D341Med (cell line): ENCODE measurements around the gene SCN10A.

Source experiments
- DNase-seq: peaks from one replicate; pipeline ENCODE4 v3.0.0; 2012; ENCODE audit warnings: low spot score

Gene SCN10A

DNA sequence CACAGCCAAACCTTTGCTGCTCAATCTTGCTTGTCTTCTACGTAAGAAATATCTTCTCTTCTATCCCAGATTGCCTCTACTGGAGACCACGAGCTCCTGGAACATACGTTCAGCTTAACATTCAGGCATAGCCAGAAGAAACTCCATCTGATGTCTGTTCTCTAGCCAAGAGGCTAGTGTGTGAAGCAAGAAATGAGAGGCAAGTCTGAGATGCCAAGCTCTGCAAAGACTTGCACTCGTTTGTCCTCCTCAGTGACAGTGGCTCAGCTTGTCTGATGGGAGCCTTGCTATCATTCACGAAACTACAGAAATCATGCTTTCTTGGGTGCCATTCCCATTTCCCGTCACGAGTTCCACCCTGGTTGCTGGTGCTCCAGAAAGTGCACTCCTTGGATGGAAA lies at the start of gene SCN10A:
TSS of gene SCN10A (minus strand) at position 192 of the 400 bp plus-strand sequence. CDS start 22,207 bp downstream, outside the sequence.
- DNase-seq: no peak

GRCh38 chr3:38853011-38853410 lies 37.0 kb upstream of the SCN10A start:
- no peak for DNase-seq

DNA sequence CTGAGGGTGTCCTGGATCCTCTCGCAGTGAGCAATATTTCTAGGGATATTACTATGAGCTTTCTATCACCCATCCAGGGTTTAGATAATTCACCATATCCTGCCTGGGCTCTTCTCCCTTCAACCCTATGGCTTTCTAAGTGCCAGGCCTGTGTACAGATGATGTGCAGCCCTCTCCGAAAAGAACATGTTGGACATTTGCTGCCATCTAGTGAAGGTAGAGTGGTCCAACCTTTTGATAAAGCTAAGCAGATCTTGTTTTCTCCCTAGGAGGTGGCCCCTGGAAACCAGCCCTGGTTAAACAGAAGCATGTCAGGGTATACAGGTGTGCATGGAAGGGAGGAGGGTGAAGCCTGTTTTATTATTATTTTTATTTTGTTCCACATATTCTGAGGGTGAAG lies 27.9 kb upstream of the SCN10A start:
- no peak for DNase-seq

DNA sequence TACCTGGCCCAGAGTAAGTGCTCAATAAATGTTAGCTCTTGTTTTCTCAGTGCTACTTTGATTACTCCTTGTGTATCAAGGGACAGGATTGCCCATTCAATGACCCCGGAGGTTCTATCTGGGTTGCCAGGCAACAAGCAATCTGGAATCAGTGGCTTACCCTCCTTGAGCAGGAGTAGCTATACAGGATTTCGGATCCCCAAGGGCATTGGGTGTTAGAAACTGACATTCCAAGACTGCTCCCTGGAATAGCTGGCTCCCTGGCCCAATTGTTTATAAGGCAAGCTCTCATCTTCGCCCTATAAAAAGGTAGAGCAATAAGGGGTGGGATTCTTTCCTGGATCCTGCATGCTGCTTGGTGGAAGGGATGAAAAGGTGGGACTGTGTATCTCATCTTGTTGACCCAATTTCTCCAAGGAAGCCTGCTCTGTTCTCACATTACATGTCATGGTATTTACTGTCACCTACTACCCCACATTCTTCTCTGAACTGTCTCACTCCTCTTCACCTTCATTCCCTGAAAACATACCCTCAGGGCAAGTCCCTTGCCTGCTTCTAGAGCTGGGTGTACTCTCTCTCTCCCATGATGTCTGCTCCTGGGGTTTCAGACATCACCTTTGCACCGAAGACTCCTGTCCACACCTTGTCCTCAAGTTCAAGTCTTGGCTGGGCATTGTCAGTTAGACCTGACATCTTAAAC lies 26.4 kb upstream of the SCN10A start:
- DNase-seq: no peak

- DNase-seq: no peak
These were observed 25.0 kb upstream of the SCN10A start for GRCh38 chr3:38840987-38841386.

- DNase-seq: no peak
These were observed 21.3 kb upstream of the SCN10A start for GRCh38 chr3:38837358-38837757.

GRCh38 chr3:38836561-38836960 lies 20.5 kb upstream of the SCN10A start:
- no peak for DNase-seq

- no peak for DNase-seq
These were observed 19.9 kb upstream of the SCN10A start for GRCh38 chr3:38835939-38836338.

DNA sequence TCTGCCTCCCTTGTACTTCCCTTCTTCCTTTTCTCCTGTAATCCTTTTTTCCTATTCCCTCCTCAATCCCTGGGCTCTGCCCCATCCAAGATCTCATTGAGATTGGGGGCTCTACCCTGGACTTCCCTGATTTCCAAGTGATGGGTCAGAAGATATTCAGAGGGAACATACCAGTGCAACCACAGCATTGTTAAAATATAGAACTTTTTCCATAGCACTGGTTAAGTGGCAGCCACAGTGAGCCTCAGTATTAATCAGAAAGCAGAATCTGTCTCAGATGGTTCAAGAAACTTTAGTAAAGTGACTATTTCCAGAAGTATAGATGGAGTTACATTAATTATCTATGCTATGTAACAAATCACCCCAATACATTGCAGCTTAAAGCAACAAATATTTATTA lies 18.7 kb upstream of the SCN10A start:
- DNase-seq: no peak

- DNase-seq: no peak
These were observed 18.1 kb upstream of the SCN10A start for GRCh38 chr3:38834110-38834509.

- no peak for DNase-seq
These were observed 13.4 kb upstream of the SCN10A start for GRCh38 chr3:38829404-38829803.

DNA sequence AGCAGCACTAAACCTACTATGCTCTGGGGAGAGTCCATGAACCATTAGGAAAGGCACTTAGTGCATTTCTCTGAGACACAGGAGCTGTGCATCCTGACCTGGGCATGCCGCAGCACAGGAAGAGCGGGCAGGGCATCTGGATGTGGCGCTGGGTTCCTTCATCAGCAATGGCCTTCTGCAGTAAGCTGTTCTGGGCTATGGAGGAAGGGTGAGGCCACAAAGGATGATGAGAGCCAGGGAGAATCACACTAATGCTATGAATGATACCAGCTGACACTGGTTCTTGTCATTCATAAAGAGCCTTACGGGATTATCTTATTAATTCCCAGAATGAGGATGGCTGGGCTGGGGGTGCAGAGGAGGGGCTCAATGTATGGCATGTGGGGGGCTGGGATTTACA lies 12.7 kb upstream of the SCN10A start:
- DNase-seq: no peak

DNA sequence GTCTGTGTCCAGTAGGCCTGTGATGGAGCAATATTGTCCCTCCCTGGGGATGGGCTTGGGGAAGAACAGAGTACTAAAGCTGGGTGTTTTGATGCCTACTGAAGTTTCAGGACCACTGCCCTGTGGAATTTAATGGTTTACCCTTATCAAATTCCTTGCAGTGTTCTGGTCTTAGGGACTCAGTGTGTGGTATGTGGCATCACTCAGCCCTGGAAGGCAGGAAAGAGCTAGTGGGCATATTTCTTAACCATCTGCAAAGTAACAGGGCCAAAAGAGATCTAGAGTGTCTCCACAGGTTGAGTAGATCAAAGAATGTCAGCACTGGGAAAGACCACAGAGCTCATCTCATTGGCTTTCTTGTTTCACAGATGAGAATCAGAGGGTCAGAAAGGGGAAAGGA lies 11.8 kb upstream of the SCN10A start:
- no peak for DNase-seq

DNA sequence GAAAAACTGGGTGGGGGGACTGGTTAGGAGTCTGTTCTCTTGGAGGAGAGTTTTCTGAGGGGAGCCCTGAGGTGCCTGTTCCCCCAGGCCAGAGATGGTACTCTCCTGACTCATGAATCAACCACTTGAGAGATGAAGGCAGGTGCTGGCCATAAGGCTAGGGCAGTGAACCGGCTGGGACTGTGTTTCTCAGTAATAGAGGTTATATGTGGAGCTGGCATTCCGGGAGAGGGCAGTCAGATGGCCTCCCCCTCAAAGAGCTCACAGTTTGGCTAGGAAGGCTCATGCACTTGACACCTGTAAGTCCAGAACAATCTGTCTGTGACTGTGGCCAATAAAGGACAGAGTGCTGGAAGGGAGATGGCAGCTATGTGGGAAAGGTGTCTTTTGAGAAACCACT lies 10.0 kb upstream of the SCN10A start:
- no peak for DNase-seq

DNA sequence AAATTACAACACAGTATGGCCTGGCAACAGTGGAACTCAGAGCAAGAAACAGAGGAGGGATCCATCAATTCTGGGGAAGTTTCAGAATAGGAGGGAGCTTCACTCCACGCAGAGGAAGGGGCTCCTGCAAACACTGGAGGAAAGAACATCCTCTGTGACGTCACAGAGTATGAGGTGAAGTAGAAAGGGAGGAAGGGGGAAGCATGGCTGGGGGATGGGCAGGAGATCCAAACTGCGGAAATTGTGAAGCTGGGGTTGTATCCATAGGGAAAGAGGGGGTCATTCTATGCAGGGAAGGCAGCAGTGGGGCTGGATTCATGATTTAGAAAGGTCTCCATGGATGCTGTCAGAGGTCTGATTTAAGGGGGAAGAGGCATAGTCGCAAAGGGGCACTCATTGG lies 8.3 kb upstream of the SCN10A start:
- DNase-seq: no peak

DNA sequence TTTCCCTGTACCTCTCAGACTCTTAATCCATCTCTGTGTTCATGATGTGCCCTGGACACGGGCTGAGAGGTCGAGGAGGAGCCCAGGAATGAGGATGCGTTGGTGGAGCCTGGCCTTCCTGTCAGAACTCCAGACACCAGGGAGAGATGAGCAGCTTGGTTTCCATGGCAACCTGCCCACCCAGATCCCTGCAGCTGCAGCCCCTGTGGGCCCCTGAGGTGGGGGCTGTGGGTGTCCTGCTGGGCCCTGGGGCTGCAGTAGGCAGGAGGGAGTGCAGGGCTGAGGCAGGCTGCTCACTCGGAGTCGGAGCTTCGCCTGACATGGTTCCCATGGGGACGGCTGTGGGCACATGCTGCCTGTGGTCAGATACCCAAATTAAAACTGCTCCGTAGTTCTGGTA lies 7.7 kb upstream of the SCN10A start:
- no peak for DNase-seq

DNA sequence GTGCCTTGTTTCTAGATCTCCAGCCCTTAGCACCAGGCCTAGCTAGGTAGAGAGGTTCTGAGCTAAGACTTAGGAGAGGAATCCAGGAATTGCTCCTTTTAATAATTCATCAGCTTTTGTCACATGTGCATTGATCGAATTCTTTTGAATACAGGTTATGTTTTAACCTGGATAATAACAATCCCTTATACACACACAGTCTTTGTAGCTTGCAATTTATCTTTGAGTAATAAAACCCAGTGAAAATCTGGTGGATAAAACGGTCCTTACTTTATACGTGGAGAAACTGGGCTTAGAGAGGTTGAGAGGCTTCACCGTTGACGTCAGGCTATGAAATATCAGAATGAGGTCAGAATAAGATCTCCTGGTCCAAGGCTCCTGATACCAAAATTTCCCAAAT lies 7.2 kb upstream of the SCN10A start:
- no peak for DNase-seq

- DNase-seq: no peak
These were observed 4.2 kb downstream of the SCN10A start for GRCh38 chr3:38811822-38812221.

- no peak for DNase-seq
These were observed 10.1 kb downstream of the SCN10A start for GRCh38 chr3:38805765-38806386.

GRCh38 chr3:38805004-38805403 lies 11.0 kb downstream of the SCN10A start:
- no peak for DNase-seq

DNA sequence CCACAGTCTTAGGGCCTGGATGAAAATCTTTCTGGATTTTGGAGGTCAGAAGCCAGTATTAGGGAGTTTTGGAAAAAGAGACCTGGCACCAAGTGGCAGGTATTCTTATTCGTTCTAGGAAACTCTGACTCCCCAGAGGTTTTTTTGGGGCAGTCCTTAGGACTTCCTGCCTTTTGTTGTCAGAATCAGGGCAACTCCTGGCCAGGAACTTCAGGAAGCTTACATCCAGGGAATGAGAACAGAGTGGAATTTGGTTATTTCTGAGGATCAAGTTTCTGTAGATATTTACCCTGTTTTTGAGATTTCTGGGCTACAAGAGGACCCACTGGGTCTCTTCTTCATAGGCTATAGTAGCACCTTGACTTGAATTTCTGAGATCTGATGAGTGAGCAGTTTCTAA lies 15.5 kb downstream of the SCN10A start:
- DNase-seq: no peak

DNA sequence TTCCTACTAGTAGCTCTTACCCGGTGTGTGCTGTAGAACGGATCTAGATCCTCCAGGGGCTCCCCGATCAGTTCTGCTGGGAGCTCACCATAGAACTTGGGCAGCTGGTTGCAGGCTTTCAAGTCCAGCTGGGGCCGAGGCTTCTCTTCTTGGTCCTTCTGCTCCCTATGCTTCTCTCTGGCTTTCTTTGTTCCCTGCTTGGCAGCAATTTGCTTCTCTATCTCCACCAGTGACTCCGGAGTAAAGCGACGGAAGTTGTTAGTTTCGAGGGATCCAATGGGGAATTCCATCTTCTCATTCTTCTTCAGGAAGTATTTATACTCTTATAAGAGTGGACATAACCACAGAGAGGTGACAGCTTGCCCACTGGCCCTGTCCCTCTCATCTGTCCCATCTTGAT lies 22.3 kb downstream of the SCN10A start:
- DNase-seq: no peak

DNA sequence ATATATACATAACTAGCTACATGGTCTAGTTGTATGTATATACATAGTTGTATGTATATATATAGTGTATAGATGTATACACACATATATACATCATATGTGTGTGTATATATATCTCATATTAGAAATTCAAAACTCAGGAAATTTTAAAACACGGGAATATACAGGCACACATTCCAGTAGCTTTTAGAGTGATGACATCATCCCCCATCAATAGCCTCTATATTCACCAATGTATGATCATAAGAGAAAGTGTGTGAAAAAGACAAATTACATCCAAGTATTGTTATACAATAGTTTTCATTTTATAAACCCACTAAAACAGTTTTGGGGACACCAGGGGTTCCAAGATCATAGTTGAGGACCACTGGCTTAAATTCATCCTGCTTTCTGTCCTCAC lies 23.0 kb downstream of the SCN10A start:
- DNase-seq: no peak

- DNase-seq: no peak
These were observed 33.9 kb downstream of the SCN10A start for GRCh38 chr3:38782148-38782547.
